GM21515 (cell line): Measurements from ENCODE around the gene SLC34A2.

Experiments
- ATAC-seq: cut with Tn5 transposase; IDR thresholded peaks from one replicate; pipeline ENCODE4 v1.9.1; 2021; ENCODE audit not compliant: unreplicated experiment

Gene SLC34A2

GRCh38 chr4:25723409-25723808 lies 67.8 kb downstream of the SLC34A2 start:
- ATAC-seq, result no peak

GRCh38 chr4:25725870-25726269 lies 70.2 kb downstream of the SLC34A2 start:
- no peak for ATAC-seq

- ATAC-seq, result no peak
These were observed 72.3 kb downstream of the SLC34A2 start for GRCh38 chr4:25727711-25728493.
